ENCODE measurements around the gene MAGOHB. TPM values are rescaled to one million over a fixed set of nuclear protein-coding genes. Genes with fewer than 3 reads are reported as not detected.

MAGOHB gene
- total RNA-seq, 1 donor from 2014 or later = 30.5 TPM

- Histone ChIP-seq H3K4me2 (ENCODE audit: low read length) (no peak overlapping the region), H3K9me3 (ENCODE audit: insufficient read depth, low read depth, low read length) (no peaks in the 10 kb centered on the region), H2AFZ (ENCODE audit: low read depth, low read length) (no peak overlapping the region), H3K36me3 (ENCODE audit: insufficient read depth, low read length) (no peaks in the 10 kb centered on the region), H3K27ac (ENCODE audit: low read depth, low read length) (no peak overlapping the region), H4K20me1 (ENCODE audit: insufficient read depth, low read length) (no peaks in the 10 kb centered on the region), H3K4me3 (ENCODE audit: insufficient read depth, low read depth, low read length) (no peak overlapping the region), H3K79me2 (ENCODE audit: insufficient read depth, low read length) (no peaks in the 10 kb centered on the region), H3K27me3 (ENCODE audit: insufficient read depth, low read length) (peaks cover under 1% of the 10 kb centered on the region), H3K4me1 (ENCODE audit: insufficient read depth, low read length) (no peaks in the 10 kb centered on the region), H3K9ac (ENCODE audit: low read length) (no peak overlapping the region)
- Mint-ChIP-seq H3K4me3 (ENCODE audit: unreplicated experiment) (no peak overlapping the region), H3K9me3 (ENCODE audit: unreplicated experiment) (no peaks in the 10 kb centered on the region), H3K27ac (ENCODE audit: unreplicated experiment) (no peak overlapping the region), H3K4me1 (ENCODE audit: low read depth, unreplicated experiment) (no peaks in the 10 kb centered on the region), H3K27me3 (ENCODE audit: low read depth, unreplicated experiment) (no peaks in the 10 kb centered on the region), H3K36me3 (ENCODE audit: low read depth, unreplicated experiment) (no peaks in the 10 kb centered on the region)
- peak; percentile 90 for FAIRE-seq
- peak; percentile 9 for DNase-seq (ENCODE audit: low read depth)
- TF ChIP-seq CTCF (IDR thresholded peaks at IDR 0.05; ENCODE audit: insufficient read depth, low read depth, low read length) (peak; percentile 59), EZH2 (IDR thresholded peaks at IDR 0.05; ENCODE audit: insufficient read depth, low read length) (no peak)
Measured at GRCh38 chr12:10562306-10562933, 51.0 kb downstream of the MAGOHB start.

GRCh38 chr12:10559244-10559643, 54.2 kb downstream of the MAGOHB start:
- no peak overlapping the region for H3K4me2 ChIP-seq (ENCODE audit: low read length)
- H3K36me3 Mint-ChIP-seq (ENCODE audit: low read depth, unreplicated experiment) = no peaks in the 10 kb centered on the region
- TF ChIP-seq EZH2 (IDR thresholded peaks at IDR 0.05; ENCODE audit: insufficient read depth, low read length) (no peak), CTCF (IDR thresholded peaks at IDR 0.05; ENCODE audit: insufficient read depth, low read depth, low read length) (no peak)
- no peaks in the 10 kb centered on the region for H3K4me1 ChIP-seq (ENCODE audit: insufficient read depth, low read length)
- peaks cover 3% of the 10 kb centered on the region for H3K27me3 ChIP-seq (ENCODE audit: insufficient read depth, low read length)
- H3K9ac ChIP-seq (ENCODE audit: low read length) = no peak overlapping the region
- no peaks in the 10 kb centered on the region for H4K20me1 ChIP-seq (ENCODE audit: insufficient read depth, low read length)
- no peak for FAIRE-seq
- H3K4me3 ChIP-seq (ENCODE audit: insufficient read depth, low read depth, low read length) = no peak overlapping the region
- peaks cover 4% of the 10 kb centered on the region for H3K4me1 Mint-ChIP-seq (ENCODE audit: low read depth, unreplicated experiment)
- H3K27me3 Mint-ChIP-seq (ENCODE audit: low read depth, unreplicated experiment) = no peaks in the 10 kb centered on the region
- H3K36me3 ChIP-seq (ENCODE audit: insufficient read depth, low read length) = no peaks in the 10 kb centered on the region
- H3K4me3 Mint-ChIP-seq (ENCODE audit: unreplicated experiment) = no peak overlapping the region
- H3K79me2 ChIP-seq (ENCODE audit: insufficient read depth, low read length) = no peaks in the 10 kb centered on the region
- DNase-seq (ENCODE audit: low read depth) = no peak
- peak overlapping the region; percentile 5 for H3K27ac Mint-ChIP-seq (ENCODE audit: unreplicated experiment)
- no peaks in the 10 kb centered on the region for H3K9me3 ChIP-seq (ENCODE audit: insufficient read depth, low read depth, low read length)
- H3K9me3 Mint-ChIP-seq (ENCODE audit: unreplicated experiment) = no peaks in the 10 kb centered on the region
- no peak overlapping the region for H2AFZ ChIP-seq (ENCODE audit: low read depth, low read length)
- no peak overlapping the region for H3K27ac ChIP-seq (ENCODE audit: low read depth, low read length)

- no peaks in the 10 kb centered on the region for H3K36me3 Mint-ChIP-seq (ENCODE audit: low read depth, unreplicated experiment)
- no peak overlapping the region for H3K4me3 ChIP-seq (ENCODE audit: insufficient read depth, low read depth, low read length)
- no peak overlapping the region for H3K4me3 Mint-ChIP-seq (ENCODE audit: unreplicated experiment)
- no peak for FAIRE-seq
- H3K27ac ChIP-seq (ENCODE audit: low read depth, low read length) = no peak overlapping the region
- no peak overlapping the region for H3K27ac Mint-ChIP-seq (ENCODE audit: unreplicated experiment)
- H3K9me3 Mint-ChIP-seq (ENCODE audit: unreplicated experiment) = no peaks in the 10 kb centered on the region
- peaks cover 3% of the 10 kb centered on the region for H3K27me3 ChIP-seq (ENCODE audit: insufficient read depth, low read length)
- H2AFZ ChIP-seq (ENCODE audit: low read depth, low read length) = no peak overlapping the region
- no peak for DNase-seq (ENCODE audit: low read depth)
- H4K20me1 ChIP-seq (ENCODE audit: insufficient read depth, low read length) = no peaks in the 10 kb centered on the region
- TF ChIP-seq EZH2 (IDR thresholded peaks at IDR 0.05; ENCODE audit: insufficient read depth, low read length) (no peak), CTCF (IDR thresholded peaks at IDR 0.05; ENCODE audit: insufficient read depth, low read depth, low read length) (no peak)
- no peaks in the 10 kb centered on the region for H3K27me3 Mint-ChIP-seq (ENCODE audit: low read depth, unreplicated experiment)
- H3K9ac ChIP-seq (ENCODE audit: low read length) = no peak overlapping the region
- peaks cover 4% of the 10 kb centered on the region for H3K4me1 Mint-ChIP-seq (ENCODE audit: low read depth, unreplicated experiment)
- H3K9me3 ChIP-seq (ENCODE audit: insufficient read depth, low read depth, low read length) = no peaks in the 10 kb centered on the region
- no peaks in the 10 kb centered on the region for H3K79me2 ChIP-seq (ENCODE audit: insufficient read depth, low read length)
- no peak overlapping the region for H3K4me2 ChIP-seq (ENCODE audit: low read length)
- H3K4me1 ChIP-seq (ENCODE audit: insufficient read depth, low read length) = no peaks in the 10 kb centered on the region
- no peaks in the 10 kb centered on the region for H3K36me3 ChIP-seq (ENCODE audit: insufficient read depth, low read length)
Measured at GRCh38 chr12:10558789-10559188, 54.6 kb downstream of the MAGOHB start.
